HG02763 (cell line): ENCODE data around the gene CBLN3.
"Not testable (repeated sequence)": the region's sequence is repeated elsewhere in the genome, so short reads cannot be mapped to it uniquely, and the experiment has no call there.

Source experiments
- ATAC-seq: cut with Tn5 transposase; IDR thresholded peaks from one replicate; pipeline ENCODE4 v1.9.1; 2021; ENCODE audit warnings: mild to moderate bottlenecking, moderate library complexity; ENCODE audit not compliant: unreplicated experiment

Gene CBLN3

DNA sequence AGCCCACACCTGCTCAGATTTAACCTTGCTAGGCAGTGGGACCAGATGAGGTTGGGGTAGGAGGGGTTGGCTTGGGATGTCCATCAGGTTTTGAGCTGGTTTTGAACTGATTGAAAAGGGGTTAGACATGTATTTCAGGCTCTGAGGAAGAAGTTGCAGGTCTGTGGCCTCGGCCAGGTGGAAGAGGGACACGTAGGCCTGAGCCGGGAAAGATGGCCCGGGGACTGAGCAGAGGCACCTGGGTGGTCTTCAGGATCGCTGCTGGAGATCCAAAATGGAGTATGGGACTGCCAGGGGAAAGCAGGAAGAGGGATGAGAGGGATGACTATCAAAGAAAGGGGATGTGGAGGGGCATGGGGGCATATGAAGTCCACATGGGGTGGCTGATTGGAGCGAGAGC, 23.1 kb downstream of the CBLN3 start:
- no peak for ATAC-seq

DNA sequence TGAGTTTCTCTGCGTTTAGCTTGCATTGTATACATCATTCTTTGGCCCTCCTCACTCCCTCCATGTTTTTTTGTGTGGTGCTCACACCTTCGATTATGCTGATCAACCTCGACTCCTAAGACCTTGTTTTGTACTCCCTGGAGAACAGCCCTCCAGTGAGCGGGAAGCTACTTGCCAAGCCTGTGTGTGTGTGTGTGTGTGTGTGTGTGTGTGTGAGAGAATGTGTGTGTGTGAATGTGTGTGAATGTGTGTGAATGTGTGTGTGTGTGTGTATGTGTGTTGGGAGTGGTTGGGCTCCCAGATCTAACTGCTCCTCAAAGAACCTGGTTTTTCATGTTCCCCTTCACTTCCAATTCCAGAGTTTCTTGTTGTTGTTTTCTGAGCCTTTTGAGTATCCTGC, 24.7 kb downstream of the CBLN3 start:
- ATAC-seq, result no peak

DNA sequence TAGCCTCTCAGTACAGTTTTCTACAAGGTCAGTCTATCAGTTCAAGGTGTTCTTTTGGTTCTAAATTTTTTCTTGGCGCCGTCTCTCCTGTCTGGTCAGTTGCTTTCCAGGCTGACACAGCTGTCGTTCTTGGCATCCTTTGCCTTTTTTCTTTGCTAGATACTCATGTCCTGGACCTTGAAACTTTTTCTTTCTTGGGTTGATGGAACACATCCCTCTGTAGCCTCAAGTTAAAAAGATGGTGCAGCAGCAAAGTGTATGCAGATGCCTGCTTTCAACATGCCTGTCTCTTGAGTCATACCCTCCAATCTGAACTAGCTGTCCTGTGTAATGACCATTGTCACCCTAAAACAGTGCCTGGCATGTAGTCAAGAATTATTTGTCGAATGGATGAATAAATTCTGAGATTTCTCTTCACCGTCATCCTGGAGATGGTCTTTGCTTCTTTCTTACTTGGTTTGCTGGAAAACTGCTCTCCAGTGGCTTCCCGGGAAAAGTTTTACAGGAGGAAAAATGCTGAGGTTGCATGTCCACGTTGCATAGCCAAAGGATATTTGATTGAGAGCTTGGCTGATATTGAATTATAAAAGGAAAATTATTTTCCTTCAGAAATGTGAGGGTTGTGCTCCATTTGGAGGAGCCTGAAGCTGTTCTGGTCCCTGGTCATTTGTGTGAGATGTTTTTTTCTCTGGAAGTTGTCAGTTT, 26.0 kb downstream of the CBLN3 start:
- ATAC-seq, result no peak

DNA sequence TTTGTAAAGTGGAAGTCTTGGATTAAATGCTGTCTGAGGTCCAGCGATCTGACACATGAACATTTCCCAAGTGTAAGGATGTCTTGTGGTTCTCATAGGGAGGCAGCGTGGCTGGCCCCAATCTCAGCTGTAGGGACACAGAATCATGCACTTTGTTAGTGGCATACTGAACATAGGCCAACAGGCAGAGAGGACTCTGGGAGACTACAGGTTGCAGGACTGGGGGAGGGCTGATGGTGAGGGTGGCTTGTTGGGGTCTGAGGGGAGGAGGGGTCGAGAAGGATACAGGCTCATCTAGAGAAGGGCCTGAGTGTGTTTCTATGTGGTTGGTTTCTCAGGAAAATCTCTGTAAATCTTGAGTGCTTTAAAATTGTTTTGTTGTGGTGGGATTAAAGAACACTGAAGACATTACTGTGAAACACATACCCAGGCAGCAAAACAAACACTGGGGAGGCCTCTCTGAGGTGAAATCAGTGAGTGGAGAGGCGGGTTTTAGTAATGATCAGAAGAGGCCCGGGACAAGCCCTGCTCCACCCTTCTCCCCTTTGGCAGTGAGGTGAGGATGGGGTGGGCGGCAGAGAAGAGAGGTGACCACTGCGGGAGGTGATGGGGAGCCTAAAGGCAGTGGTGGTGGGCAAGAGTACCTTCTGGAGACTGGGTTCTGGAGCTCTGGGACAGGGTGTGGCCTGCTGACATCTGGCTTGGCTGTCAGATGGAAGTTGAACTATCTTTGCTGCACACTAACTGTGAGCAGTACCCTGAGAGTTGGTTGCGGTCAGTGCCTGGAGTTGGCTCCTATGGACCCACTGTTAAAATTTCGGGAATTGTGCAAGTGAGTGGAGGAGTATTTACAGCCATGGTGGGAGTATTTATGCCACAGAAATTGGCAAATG, 27.4 kb downstream of the CBLN3 start:
- no peak for ATAC-seq

DNA sequence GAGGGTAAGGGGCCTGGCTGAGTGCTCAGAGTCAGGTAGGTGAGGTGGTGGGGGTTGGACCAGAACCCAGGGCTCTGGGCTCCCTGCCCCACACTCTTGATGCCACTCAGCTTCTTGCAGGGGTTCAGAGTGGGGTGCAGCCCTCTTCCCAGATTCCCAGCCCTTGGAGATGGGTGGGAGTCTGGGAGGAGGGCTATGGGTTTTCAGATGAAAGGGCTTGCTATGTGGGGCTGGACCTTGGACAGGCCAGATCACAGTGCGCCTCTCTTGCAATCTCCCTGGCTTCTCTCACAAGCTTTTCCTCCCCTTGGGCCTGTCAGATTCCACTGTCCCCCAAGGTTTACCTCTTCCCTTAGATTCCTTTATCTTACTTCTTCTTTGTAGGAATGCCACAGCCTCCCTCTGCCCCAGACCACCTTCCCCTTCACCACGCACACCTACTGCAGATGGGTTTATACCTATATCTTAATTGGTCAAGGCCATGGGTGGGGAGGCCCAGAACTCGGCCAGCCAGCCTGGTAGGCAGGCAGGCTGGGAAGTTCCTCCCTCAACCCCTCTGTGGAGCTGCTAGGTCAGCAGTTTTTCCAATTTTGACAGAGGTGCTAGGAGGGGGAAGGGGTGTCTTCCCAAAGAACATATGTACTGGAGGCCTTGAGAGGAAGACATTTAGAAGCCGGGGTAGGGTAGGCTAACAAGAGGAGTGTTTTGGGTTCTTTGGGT, 29.3 kb downstream of the CBLN3 start:
- no peak for ATAC-seq

DNA sequence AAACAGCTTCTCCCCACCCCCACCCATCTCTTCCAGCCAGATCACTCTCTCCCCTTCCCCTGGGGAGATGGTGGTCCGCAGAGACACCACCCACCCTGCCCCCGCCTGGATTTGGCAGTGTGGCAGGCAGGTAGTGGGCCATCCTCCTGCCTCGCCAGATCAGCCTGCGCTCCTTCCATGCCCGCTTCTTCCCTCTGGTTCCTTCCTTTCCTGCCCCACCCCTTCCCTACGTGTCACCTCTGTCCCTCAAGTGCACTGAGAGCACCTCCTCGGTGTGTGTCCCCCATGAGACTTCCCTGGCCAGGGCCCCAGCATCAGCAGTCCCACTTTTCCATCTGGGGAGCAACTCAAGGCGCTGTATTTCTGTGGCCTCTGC, 30.0 kb downstream of the CBLN3 start:
- no peak for ATAC-seq

DNA sequence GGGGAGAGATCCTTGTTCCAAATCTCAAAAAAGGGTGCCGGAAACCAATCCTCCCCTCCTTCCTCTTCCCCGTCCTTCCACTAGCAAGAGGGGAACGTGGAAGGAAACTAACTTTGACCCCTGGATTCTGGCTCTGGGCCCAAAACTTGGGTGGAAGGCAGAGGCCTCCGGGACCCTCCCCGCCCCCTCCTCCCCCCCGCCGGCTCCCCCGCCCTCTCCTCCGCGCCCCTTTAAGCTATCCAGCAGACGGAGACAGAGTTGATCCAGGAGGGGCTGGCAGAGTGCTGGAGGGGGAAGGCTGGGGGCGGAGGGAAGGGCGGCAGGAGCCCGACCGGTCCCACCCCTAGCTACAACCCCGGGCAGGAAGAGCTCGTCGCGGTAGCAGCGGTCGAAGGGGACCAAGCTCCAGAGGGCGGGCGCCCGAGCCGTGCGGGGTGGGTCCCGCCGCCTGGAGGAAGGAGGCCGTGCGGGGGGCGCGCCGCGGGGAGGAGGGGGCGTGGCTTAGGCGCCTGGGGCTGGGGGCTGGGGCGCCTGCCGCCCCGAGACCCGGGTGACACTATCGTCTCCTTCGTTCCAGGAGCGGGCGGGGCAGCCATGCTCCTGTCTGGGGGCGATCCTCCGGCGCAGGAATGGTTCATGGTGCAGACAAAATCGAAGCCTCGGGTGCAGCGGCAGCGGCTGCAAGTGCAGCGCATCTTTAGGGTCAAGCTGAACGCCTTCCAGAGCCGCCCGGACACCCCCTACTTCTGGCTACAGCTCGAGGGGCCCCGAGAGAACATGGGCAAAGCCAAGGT, 30.6 kb downstream of the CBLN3 start, which contains the start of gene NYNRIN:
TSS of gene NYNRIN (plus strand) at position 351 of the 794 bp plus-strand sequence. CDS start at position 595, 244 bp downstream.
- no peak for ATAC-seq

GRCh38 chr14:24398293-24398652, 31.2 kb downstream of the CBLN3 start:
- ATAC-seq, result no peak

DNA sequence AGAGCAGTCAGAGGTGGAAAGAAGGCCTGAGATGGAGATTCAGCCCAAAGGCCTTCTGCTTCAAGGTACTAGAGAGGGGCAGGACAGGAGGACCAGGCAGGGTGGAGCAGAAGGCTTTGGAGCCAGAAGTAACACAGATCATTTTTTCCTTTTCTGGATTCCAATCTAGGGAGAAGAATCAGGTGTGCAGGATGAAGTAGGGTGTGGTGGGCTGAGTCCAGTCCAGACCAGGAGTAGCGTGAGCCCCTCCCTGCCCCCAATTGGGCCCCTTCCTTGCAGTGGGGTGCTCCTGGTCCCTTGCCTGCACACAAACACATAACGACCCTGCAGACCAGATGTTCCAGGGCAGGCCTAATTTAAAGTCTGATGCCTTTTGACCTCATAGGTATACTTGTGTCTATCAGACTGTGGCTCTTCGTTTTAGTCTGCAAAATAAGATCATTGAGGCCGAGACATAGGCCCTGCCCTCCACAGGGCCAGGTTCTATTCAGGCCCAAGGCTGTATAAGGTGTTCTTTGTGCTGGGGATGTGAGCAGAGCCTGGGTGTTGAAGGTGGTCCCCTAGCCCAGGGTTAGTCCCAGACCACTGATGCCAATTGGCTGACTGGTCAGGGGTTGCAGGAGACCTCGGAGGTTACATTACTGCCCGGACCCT, 31.7 kb downstream of the CBLN3 start:
- no peak for ATAC-seq

DNA sequence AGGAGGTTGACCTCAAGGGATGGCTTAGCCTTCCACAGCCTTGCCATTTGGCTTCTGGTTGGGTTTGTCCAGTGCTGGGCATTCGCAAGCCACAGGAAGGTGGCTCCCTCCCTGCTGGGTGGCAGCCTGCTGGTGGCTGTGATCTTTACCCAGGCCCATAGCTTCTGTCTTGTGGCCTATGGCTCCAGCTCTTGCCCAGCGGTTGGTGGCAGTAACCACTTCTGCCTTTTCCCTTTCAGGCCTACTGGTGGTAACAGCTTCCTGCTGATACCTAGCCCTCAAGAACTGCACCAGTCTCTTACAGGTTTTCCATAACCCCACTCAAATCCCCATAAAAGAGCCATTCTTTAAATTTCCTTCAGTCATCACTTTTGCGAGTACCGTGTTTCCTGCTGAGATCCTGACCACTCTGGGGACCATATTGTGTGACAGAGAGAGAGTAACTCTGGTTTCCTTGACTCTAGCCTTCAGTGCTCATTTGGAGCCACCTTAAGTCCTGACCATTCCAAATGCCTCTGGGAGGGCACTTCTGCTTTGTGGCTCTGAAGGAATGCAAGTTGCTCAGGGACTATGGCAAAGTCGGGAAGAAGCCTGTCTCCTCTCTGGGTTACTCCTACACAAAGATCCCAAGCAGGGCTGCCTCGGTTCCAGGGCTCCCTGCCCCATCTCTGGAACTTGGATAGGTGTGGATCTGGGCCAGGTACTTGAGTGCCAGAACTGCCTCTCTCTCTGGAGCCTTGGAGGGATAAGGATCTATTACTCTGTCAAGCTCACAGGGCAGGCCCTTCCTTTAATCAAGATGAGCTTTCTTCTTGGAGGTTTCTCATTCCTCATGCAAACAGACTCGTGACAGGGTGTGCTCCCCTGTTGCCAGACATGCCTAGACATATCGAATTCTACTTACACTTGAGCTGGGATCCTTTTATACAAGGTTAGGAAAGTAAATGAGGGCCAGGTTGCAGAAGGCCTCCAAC, 33.6 kb downstream of the CBLN3 start:
- no peak for ATAC-seq

DNA sequence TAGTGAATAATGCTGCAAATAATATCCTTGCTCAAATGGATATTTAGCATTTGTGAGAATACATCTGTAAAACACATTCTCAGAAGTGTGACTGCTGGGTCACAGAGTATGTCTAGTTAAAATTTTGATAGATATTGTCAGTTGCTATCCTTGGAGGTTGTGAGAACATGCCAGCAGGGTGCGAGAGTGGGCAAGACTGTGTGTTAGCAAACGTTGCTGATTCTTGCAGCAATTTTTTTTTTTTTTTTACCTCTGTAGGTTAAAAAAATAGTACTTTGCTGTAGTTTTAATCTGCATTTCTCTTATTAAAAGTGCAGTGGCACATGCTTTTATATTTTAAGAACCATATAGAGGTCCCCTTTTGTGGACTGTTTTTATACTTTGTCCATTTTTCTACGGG, 35.2 kb downstream of the CBLN3 start:
- no peak for ATAC-seq

DNA sequence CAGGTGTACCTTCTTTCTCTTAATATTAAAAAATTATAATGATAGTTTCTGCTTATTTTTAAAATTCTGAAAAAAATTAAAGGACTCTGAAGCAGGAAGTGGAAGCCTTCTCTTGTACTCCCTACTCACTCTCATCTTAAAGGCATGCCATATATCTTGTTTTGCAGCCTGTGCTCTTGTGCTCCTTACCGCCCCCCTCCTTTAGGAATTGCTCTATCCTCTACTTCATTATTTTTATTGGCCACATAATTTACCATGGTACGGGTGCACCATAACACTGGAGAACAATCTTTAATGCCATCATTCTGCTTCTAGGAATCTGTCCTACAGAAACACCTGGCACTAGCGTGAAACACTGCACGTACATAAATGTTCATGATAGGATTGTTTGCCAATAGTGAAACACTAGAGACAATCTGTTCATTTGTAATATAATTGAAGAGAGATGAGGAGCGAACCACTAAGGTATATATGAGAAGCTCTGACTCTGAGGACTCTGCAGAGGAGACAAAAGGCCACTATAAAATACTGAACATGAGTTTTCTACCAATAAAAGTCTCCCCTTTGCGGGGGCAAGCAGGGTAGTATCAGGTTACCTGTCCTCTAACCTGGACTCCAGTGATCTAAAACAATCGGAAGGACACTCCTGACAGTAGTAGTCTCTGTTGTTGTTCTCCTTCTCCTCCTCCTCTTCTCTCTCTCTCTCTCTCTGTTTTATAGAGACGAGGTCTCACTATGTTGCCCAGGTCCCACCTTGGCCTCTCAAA, 37.0 kb downstream of the CBLN3 start:
- no peak for ATAC-seq

GRCh38 chr14:24390701-24391468, 38.6 kb downstream of the CBLN3 start:
- ATAC-seq, result no peak

- ATAC-seq, result no peak
Observed at GRCh38 chr14:24389226-24389848, 40.1 kb downstream of the CBLN3 start.

GRCh38 chr14:24388474-24389179, 40.8 kb downstream of the CBLN3 start:
- no peak for ATAC-seq

GRCh38 chr14:24387579-24387978, 41.9 kb downstream of the CBLN3 start:
- not testable (repeated sequence) for ATAC-seq

GRCh38 chr14:24387009-24387345, 42.5 kb downstream of the CBLN3 start:
- ATAC-seq, result no peak
